ENCODE data around the gene CD55. TPM values are rescaled to one million over a fixed set of nuclear protein-coding genes. Genes with fewer than 3 reads are reported as not detected.
A peak's percentile ranks its signal among the peaks of the same experiment; 100 is the strongest.

The CD55 gene
- total RNA-seq, 2 experiments from 2014 or later = 69.3 to 80.6 TPM

GRCh38 chr1:207404849-207405525 is 83.5 kb downstream of the CD55 start:
- H3K27ac Mint-ChIP-seq = no peak overlapping the region
- peaks cover 3% of the 10 kb centered on the region for H3K36me3 Mint-ChIP-seq
- H3K27me3 Mint-ChIP-seq = peaks cover 3% of the 10 kb centered on the region
- H3K4me3 Mint-ChIP-seq = no peak overlapping the region
- H3K4me1 Mint-ChIP-seq = peaks cover 4% of the 10 kb centered on the region
- peaks cover 7% of the 10 kb centered on the region for H3K9me3 Mint-ChIP-seq
- POLR2A ChIA-PET = interaction anchor here (1.0 to 1.5 kb wide), 4 partner anchors 68 to 321 kb away, joined by 3 to 12 read pairs (median 4); partner anchors contain the start of gene CD55
- DNase-seq (no peak), ATAC-seq (ENCODE audit: low read depth) (peak; percentile 80)

DNA sequence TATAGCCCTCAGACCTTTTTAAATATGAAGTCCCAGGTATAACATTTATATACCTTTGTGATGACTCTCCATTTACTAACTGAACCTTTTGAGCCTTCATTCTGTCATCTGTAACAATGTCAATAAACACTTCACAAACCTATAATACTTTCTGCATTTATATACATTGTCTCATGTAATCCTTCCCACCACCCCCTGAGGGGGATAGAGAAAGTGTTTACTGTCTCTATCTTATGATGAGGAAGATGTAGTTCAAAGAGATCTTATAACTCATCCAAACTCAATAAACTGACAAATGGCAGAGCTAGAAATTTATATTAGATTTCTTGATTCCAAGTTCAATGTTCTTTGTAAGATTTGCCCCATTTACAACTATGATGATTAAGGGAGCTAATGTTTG is 84.3 kb downstream of the CD55 start:
- ATAC-seq (ENCODE audit: low read depth) (no peak), DNase-seq (no peak)
- Mint-ChIP-seq H3K4me1 (peaks cover 4% of the 10 kb centered on the region), H3K9me3 (peaks cover 7% of the 10 kb centered on the region), H3K27ac (no peak overlapping the region), H3K4me3 (no peak overlapping the region), H3K36me3 (peaks cover 2% of the 10 kb centered on the region), H3K27me3 (peaks cover 3% of the 10 kb centered on the region)
- POLR2A ChIA-PET = interaction anchor here (1.3 to 1.5 kb wide), 2 partner anchors 69 to 84 kb away, joined by 4 to 12 read pairs; partner anchors contain the start of gene CD55

DNA sequence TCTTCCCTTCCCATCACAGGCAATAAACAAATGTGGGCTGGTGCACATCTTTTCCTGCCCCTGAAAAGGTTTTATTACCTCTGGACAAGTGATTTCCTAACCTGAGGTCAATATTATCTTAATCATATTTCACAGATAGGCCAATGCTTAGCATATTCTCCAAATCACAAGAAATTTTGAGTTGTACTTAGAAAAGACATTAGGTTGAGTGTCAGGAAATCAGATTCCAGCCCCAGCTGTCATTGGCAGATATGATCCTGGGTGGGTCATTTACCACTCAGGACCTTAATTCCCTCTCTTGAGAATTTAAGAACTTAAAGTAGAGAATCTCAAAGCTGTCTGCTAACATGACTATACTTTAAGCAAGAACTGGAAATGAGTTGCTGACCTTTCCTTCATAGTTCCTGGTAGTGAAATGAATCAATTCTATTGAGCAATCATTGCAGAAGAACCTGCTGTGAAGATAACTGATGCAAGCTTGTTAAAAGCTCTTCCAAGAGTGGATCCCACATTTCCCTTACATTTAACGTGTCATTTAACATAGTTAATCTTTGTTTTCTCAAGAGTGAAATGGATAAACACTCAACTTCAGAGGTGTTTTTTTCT is 86.3 kb downstream of the CD55 start:
- Mint-ChIP-seq H3K4me1 (peaks cover 6% of the 10 kb centered on the region), H3K4me3 (no peak overlapping the region), H3K27me3 (peaks cover 3% of the 10 kb centered on the region), H3K27ac (no peak overlapping the region), H3K36me3 (no peaks in the 10 kb centered on the region), H3K9me3 (no peaks in the 10 kb centered on the region)
- POLR2A ChIA-PET = no interaction called here
- DNase-seq (no peak), ATAC-seq (ENCODE audit: low read depth) (no peak)

Other genes with a start within 250 kb of the CD55 start
- gene C4BPB, start 232.8 kb upstream of the CD55 start, total RNA-seq = 1 to 10 TPM; 1.0 to 2.7 TPM
- gene C4BPA, start 217.4 kb upstream of the CD55 start, total RNA-seq = not detected
- 1 to 10 TPM; 2.9 to 3.5 TPM for gene CR2, start 132.7 kb downstream of the CD55 start, total RNA-seq
- 10 to 100 TPM; 10.9 to 12.2 TPM for gene CR1, start 174.5 kb downstream of the CD55 start, total RNA-seq

Data from activated naive CD8-positive, alpha-beta T cell treated with anti-CD3 and anti-CD28 coated beads, Interleukin-2, amount 10 ng/mL, durations not matched to agents 7 days and 5 days (primary cell).